Kidney (tissue), 14 donors: ENCODE measurements around the gene CCDC127. TPM values are rescaled to one million over a fixed set of nuclear protein-coding genes. Genes with fewer than 3 reads are reported as not detected.
A peak's percentile ranks its signal among the peaks of the same experiment; 100 is the strongest.

ENCODE experiments used
- DNase-seq, 5 donors: peaks; one replicate each; pipeline ENCODE4 v3.0.0-alpha.2; 2013 to 2020
- FAIRE-seq: peaks from 2 replicates; lab custom pipeline; 2012; peaks lifted over from hg19 to GRCh38; lab: Jason Lieb, UNC
- H3K27ac ChIP-seq, 2 donors: one replicate each; pipeline ENCODE4 v1.7.0; 2013; ENCODE audit warnings: low read depth in 2 of 2, low read length in 2 of 2, inconsistent platforms in 1 of 2
- H3K27me3 ChIP-seq: one replicate; pipeline ENCODE4 v1.7.1; 2013; ENCODE audit warnings: low read length, inconsistent platforms; ENCODE audit not compliant: control insufficient read depth, insufficient read depth
- H3K36me3 ChIP-seq, 3 donors: one replicate each; pipeline versions ENCODE4 v1.7.0 to v1.7.1; 2013; ENCODE audit warnings: low read length in 3 of 3, control low read depth in 1 of 3, inconsistent platforms in 1 of 3; ENCODE audit not compliant: insufficient read depth in 3 of 3, control insufficient read depth in 2 of 3
- H3K4me1 ChIP-seq, 3 donors: one replicate each; pipeline versions ENCODE4 v1.7.0 to v1.7.1; 2013; ENCODE audit warnings: low read length in 3 of 3, inconsistent platforms in 1 of 3, low read depth in 1 of 3; ENCODE audit not compliant: control insufficient read depth in 2 of 3, insufficient read depth in 2 of 3
- H3K4me3 ChIP-seq, 3 donors: one replicate each; pipeline versions ENCODE4 v1.7.0 to v1.8.1; 2013; ENCODE audit warnings: low read length in 3 of 3, control low read depth in 1 of 3, inconsistent platforms in 1 of 3
- H3K9ac ChIP-seq, 3 donors: one replicate each; pipeline versions ENCODE4 v1.7.0 to v1.7.1; 2013; ENCODE audit warnings: low read length in 3 of 3, control low read depth in 1 of 3, inconsistent platforms in 1 of 3
- H3K9me3 ChIP-seq, 3 donors: one replicate each; pipeline versions ENCODE4 v1.7.0 to v1.7.1; 2013; ENCODE audit warnings: low read length in 3 of 3, control low read depth in 1 of 3, inconsistent platforms in 1 of 3; ENCODE audit not compliant: control insufficient read depth in 2 of 3, insufficient read depth in 1 of 3
- CTCF ChIP-seq: IDR thresholded peaks from 3 replicates; pipeline ENCODE4 v1.5.1; 2012; ENCODE audit warnings: mild to moderate bottlenecking, moderate library complexity, borderline replicate concordance; ENCODE audit not compliant: insufficient read depth; ENCODE audit errors: extremely low read depth
- intact Hi-C: fragments of 100-400 bp; cut with DNase I; formaldehyde crosslinking; loops from one replicate; pipeline ENCODE4 v1.11.1; 2022
- polyA plus RNA-seq: library from polyadenylated mRNA; stranded (reverse); fragments of 350-450 nt; fragmentation: Illumina TruSeq; extraction: RNeasy Lipid Tissue Mini Kit (QIAGEN cat#74804); gene quantifications from one replicate; pipeline ENCODE4 v1.2.3, GENCODE V29; 2014; ENCODE audit warnings: low read depth, low replicate concordance; ENCODE audit not compliant: insufficient read depth
- total RNA-seq: library from RNA; stranded (reverse); fragmentation: NEBNext Ultra II Directional; extraction: Animal tissue kit (Norgen Biotek cat#: 25700); gene quantifications from one replicate; pipeline ENCODE4 v1.2.1, GENCODE V29; 2021
- donor health status: control.
- donor health status: control.
- donor health status: control.
- donor health status: control.
- donor health status: control.
- donor health status: DM: yes; HTN: yes; CAD: no.
- donor health status: Normal renal cell carcinoma (clear cell type).

Gene CCDC127
- total and polyA plus RNA-seq, 2 donors from 2014 or later = 3.2 to 5.9 TPM

DNA sequence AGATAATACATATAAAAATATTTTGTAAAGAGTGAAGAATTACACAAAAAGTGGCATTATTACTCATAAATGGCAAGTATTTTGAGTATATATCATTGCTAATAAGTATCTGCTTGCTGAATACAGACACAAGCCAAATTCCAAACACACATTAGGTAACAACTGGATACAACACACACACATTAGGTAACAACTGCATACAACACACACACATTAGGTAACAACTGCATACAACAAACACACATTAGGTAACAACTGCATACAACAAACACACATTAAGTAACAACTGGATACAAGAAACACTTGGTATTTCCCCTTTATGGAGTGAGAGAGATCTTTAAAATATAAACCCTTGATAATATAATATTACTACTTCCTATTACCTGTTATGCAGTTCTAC lies 13.5 kb downstream of the CCDC127 start:
- intact Hi-C loops = no loop called here
- FAIRE-seq = no peak
- peaks cover 2 to 14% (median 5%) of the 10 kb centered on the region in 3 donors for H3K36me3 ChIP-seq

GRCh38 chr5:204001-204400 lies 14.0 kb downstream of the CCDC127 start:
- DNase-seq = peak in 1 of 5 donors; percentile 32
- H3K9ac ChIP-seq = no peak overlapping the region
- H3K36me3 ChIP-seq = peaks cover 2 to 14% (median 5%) of the 10 kb centered on the region in 3 donors
- FAIRE-seq = no peak
- H3K4me3 ChIP-seq = no peak overlapping the region
- H3K4me1 ChIP-seq = no peaks in the 10 kb centered on the region
- intact Hi-C loops = no loop called here
- H3K27ac ChIP-seq = no peak overlapping the region
- no peak for TF ChIP-seq CTCF
- H3K9me3 ChIP-seq = no peaks in the 10 kb centered on the region
- no peaks in the 10 kb centered on the region for H3K27me3 ChIP-seq

More for the DNA sequence above, 13.5 kb downstream of the CCDC127 start:
- no peak for DNase-seq
- H3K27me3 ChIP-seq = no peaks in the 10 kb centered on the region
- no peak for TF ChIP-seq CTCF
- no peak overlapping the region for H3K4me3 ChIP-seq
- no peak overlapping the region for H3K9ac ChIP-seq
- no peaks in the 10 kb centered on the region for H3K4me1 ChIP-seq
- H3K27ac ChIP-seq = no peak overlapping the region
- no peaks in the 10 kb centered on the region for H3K9me3 ChIP-seq

- H3K9ac ChIP-seq = no peak overlapping the region
- FAIRE-seq = no peak
Measured at GRCh38 chr5:203246-203930, 14.6 kb downstream of the CCDC127 start.

More at GRCh38 chr5:203246-203930, 14.6 kb downstream of the CCDC127 start:
- DNase-seq = peak in 1 of 5 donors; percentile 53
- no peak overlapping the region for H3K27ac ChIP-seq
- H3K9me3 ChIP-seq = no peaks in the 10 kb centered on the region
- peaks cover 2 to 14% (median 5%) of the 10 kb centered on the region in 3 donors for H3K36me3 ChIP-seq
- H3K4me1 ChIP-seq = no peaks in the 10 kb centered on the region
- no peaks in the 10 kb centered on the region for H3K27me3 ChIP-seq
- TF ChIP-seq CTCF = no peak
- intact Hi-C loops = no loop called here
- no peak overlapping the region for H3K4me3 ChIP-seq
